HCT116 (cell line): ENCODE measurements around the gene PHB1.

Experiments used
- CTCF ChIP-seq, 3 experiments: fragments of 200-600 bp in 1 of 3; sonication (generic) in 1 of 3; IDR thresholded peaks in 2 of 3; conservative IDR thresholded peaks in 1 of 3; 2 replicates each; pipeline ENCODE4 v1.5.1; 2012 to 2017; ENCODE audit warnings: low read depth in 2 of 3, low read length in 2 of 3, antibody characterized with exemption in 1 of 3, borderline replicate concordance in 1 of 3, control low read depth in 1 of 3, mild to moderate bottlenecking in 1 of 3, mixed read lengths in 1 of 3, mixed run types in 1 of 3, moderate library complexity in 1 of 3; ENCODE audit not compliant: insufficient read depth in 1 of 3
- EGR1 ChIP-seq: IDR thresholded peaks from 2 replicates; pipeline ENCODE4 v1.6.1; 2012; ENCODE audit warnings: low read depth
- FOSL1 ChIP-seq: IDR thresholded peaks from 2 replicates; pipeline ENCODE4 v1.6.1; 2012; ENCODE audit warnings: low read depth
- JUND ChIP-seq: IDR thresholded peaks from 2 replicates; pipeline ENCODE4 v1.6.1; 2012
- POLR2A ChIP-seq: IDR thresholded peaks from 2 replicates; pipeline ENCODE4 v1.7.0; 2011; ENCODE audit warnings: borderline replicate concordance; ENCODE audit not compliant: insufficient read depth, insufficient read length; ENCODE audit errors: extremely low read depth
- REST ChIP-seq: IDR thresholded peaks from 2 replicates; pipeline ENCODE4 v1.6.1; 2012; ENCODE audit warnings: low read depth

GRCh38 chr17:49403514-49404289 is 11.0 kb downstream of the PHB1 start:
- TF ChIP-seq JUND (no peak), FOSL1 (no peak), POLR2A (no peak), CTCF (IDR thresholded peaks at IDR 0.05 in 2 of 3, conservative IDR thresholded peaks at IDR 0.05 in 1 of 3; ENCODE audit: borderline replicate concordance in 1 of 3, insufficient read depth in 1 of 3, low read depth in 2 of 3, low read length in 2 of 3) (no peak), EGR1 (no peak), REST (no peak)
